HEK293 (cell line): Measurements from ENCODE around the gene LARGE1.

ENCODE experiments used
- CTCF ChIP-seq: fragments of 450-650 bp; formaldehyde crosslinking; IDR thresholded peaks from 2 replicates; pipeline ENCODE4 v1.5.1; 2016; ENCODE audit warnings: missing biosample characterization, missing genetic modification characterization
- SETDB1 ChIP-seq: IDR thresholded peaks from one replicate; pipeline ENCODE4 v1.6.1; 2017; ENCODE audit warnings: mild to moderate bottlenecking, low read length, moderate library complexity, mixed read lengths; ENCODE audit not compliant: insufficient read length
- TRIM28 ChIP-seq: IDR thresholded peaks from 2 replicates; pipeline ENCODE4 v1.6.1; 2011; ENCODE audit warnings: low read length, control low read depth, borderline replicate concordance
- ZNF24 ChIP-seq: fragments of 450-650 bp; formaldehyde crosslinking; IDR thresholded peaks from 2 replicates; pipeline ENCODE4 v1.5.1; 2016; ENCODE audit warnings: missing biosample characterization, missing genetic modification characterization

GRCh38 chr22:33421859-33422258, 498.4 kb downstream of the LARGE1 start:
- TF ChIP-seq CTCF (tag by site-specific recombination): no peak
- TF ChIP-seq TRIM28: no peak
- TF ChIP-seq SETDB1: no peak
- TF ChIP-seq ZNF24 (tag by site-specific recombination): no peak
